Astrocyte (in vitro differentiated cells and primary cell): Measurements from ENCODE around the gene MPV17L.
"Not testable (repeated sequence)": the region's sequence is repeated elsewhere in the genome, so short reads cannot be mapped to it uniquely, and the experiment has no call there.

Source experiments
- EZH2 ChIP-seq: IDR thresholded peaks from 2 replicates; pipeline ENCODE4 v1.6.1; 2012; ENCODE audit warnings: mild to moderate bottlenecking, low read length, inconsistent platforms; ENCODE audit not compliant: insufficient read depth
- TF ChIP-seq, protein P1 (sequence below): IDR thresholded peaks from 2 replicates; pipeline ENCODE4 v1.5.1; 2011; ENCODE audit warnings: low read depth, mild to moderate bottlenecking, inconsistent platforms, low read length, moderate library complexity; ENCODE audit not compliant: insufficient read depth

DNA sequence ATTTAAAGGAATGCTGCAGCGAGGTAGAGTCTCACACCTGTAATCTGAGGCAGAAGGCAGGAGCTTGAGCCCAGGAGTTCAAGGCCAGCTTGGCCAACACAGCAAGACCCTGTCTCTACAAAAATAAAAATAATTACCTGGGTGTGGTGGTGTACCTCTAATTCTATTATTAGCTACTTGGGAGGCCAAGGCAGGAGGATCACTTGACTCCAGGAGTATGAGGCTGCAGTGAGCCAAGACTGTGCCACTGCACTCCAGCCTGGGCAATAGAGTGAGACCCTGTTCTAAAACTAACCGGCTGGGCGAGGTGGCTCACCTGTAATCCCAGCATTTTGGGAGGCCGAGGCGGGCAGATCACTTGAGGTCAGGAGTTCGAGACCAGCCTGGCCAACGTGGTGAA lies 57.7 kb downstream of the MPV17L start:
- TF ChIP-seq, protein P1, sequence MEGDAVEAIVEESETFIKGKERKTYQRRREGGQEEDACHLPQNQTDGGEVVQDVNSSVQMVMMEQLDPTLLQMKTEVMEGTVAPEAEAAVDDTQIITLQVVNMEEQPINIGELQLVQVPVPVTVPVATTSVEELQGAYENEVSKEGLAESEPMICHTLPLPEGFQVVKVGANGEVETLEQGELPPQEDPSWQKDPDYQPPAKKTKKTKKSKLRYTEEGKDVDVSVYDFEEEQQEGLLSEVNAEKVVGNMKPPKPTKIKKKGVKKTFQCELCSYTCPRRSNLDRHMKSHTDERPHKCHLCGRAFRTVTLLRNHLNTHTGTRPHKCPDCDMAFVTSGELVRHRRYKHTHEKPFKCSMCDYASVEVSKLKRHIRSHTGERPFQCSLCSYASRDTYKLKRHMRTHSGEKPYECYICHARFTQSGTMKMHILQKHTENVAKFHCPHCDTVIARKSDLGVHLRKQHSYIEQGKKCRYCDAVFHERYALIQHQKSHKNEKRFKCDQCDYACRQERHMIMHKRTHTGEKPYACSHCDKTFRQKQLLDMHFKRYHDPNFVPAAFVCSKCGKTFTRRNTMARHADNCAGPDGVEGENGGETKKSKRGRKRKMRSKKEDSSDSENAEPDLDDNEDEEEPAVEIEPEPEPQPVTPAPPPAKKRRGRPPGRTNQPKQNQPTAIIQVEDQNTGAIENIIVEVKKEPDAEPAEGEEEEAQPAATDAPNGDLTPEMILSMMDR, result not testable (repeated sequence)
- not testable (repeated sequence) for TF ChIP-seq EZH2
